Measurements from ENCODE around the gene SLC26A11.

The SLC26A11 gene

GRCh38 chr17:80220054-80220735 lies at the start of gene SLC26A11, which contains the start of gene SGSH:
Gene SLC26A11, plus strand, starts transcription at chr17:80220427. Its CDS starts 1,134 bp downstream, at chr17:80221561.
Gene SGSH, minus strand, starts transcription at chr17:80220333. Its CDS starts 20 bp downstream, at chr17:80220313.
- Histone ChIP-seq H3K27me3 (ENCODE audit: insufficient read depth, low read depth, severe bottlenecking) (no peaks in the 10 kb centered on the region), H3K36me3 (peaks cover 24% of the 10 kb centered on the region), H3K9me3 (ENCODE audit: severe bottlenecking) (no peaks in the 10 kb centered on the region), H3K4me3 (ENCODE audit: low read depth, low read length) (peak within 1 kb of the TSS; percentile 82), H3K27ac (peak within 1 kb of the TSS; percentile 79)
- peak; percentile 33; the same call in 1 of the 2 replicates for TF ChIP-seq CTCF (IDR thresholded peaks at IDR 0.05; ENCODE audit: low read depth, low read length)
- DNase-seq, result peak; percentile 94

GRCh38 chr17:80171681-80172080 lies 48.5 kb upstream of the SLC26A11 start:
- no peaks in the 10 kb centered on the region for H3K27me3 ChIP-seq (ENCODE audit: insufficient read depth, low read depth, severe bottlenecking)
- DNase-seq, result no peak
- no peak overlapping the region for H3K27ac ChIP-seq
- H3K4me3 ChIP-seq (ENCODE audit: low read depth, low read length), result no peak overlapping the region
- no peak for TF ChIP-seq CTCF (IDR thresholded peaks at IDR 0.05; ENCODE audit: low read depth, low read length)
- H3K36me3 ChIP-seq, result no peaks in the 10 kb centered on the region
- H3K9me3 ChIP-seq (ENCODE audit: severe bottlenecking), result no peaks in the 10 kb centered on the region

DNA sequence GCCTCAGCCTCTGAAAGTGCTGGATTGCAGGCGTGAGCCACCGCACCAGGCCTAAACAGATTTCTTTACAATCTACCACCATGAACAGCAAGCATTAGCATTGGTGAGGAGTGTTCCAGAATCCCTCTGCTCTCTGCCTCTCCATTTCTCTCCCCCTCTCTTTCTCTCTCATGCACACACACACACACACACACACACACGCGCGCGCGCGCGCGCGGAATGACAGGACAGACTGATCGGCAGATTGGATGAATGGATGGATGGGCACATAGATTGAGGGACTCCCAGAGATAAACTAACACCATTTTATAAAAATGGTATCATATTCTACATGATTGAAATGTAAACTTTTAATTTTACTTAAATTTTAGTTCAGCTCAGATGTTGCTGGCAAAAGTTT lies 47.1 kb upstream of the SLC26A11 start:
- H3K36me3 ChIP-seq, result no peaks in the 10 kb centered on the region
- no peak for DNase-seq
- H3K27ac ChIP-seq, result no peak overlapping the region
- no peak overlapping the region for H3K4me3 ChIP-seq (ENCODE audit: low read depth, low read length)
- no peak for TF ChIP-seq CTCF (IDR thresholded peaks at IDR 0.05; ENCODE audit: low read depth, low read length)
- no peaks in the 10 kb centered on the region for H3K9me3 ChIP-seq (ENCODE audit: severe bottlenecking)
- no peaks in the 10 kb centered on the region for H3K27me3 ChIP-seq (ENCODE audit: insufficient read depth, low read depth, severe bottlenecking)

GRCh38 chr17:80173916-80174315 lies 46.3 kb upstream of the SLC26A11 start:
- no peak for TF ChIP-seq CTCF (IDR thresholded peaks at IDR 0.05; ENCODE audit: low read depth, low read length)
- DNase-seq, result no peak
- Histone ChIP-seq H3K27me3 (ENCODE audit: insufficient read depth, low read depth, severe bottlenecking) (no peaks in the 10 kb centered on the region), H3K36me3 (no peaks in the 10 kb centered on the region), H3K27ac (no peak overlapping the region), H3K4me3 (ENCODE audit: low read depth, low read length) (no peak overlapping the region), H3K9me3 (ENCODE audit: severe bottlenecking) (no peaks in the 10 kb centered on the region)

- DNase-seq, result no peak
- Histone ChIP-seq H3K36me3 (no peaks in the 10 kb centered on the region), H3K4me3 (ENCODE audit: low read depth, low read length) (no peak overlapping the region), H3K27ac (no peak overlapping the region), H3K9me3 (ENCODE audit: severe bottlenecking) (no peaks in the 10 kb centered on the region), H3K27me3 (ENCODE audit: insufficient read depth, low read depth, severe bottlenecking) (no peaks in the 10 kb centered on the region)
- no peak for TF ChIP-seq CTCF (IDR thresholded peaks at IDR 0.05; ENCODE audit: low read depth, low read length)
These were observed 43.5 kb upstream of the SLC26A11 start for GRCh38 chr17:80176757-80177156.

Data from WERI-Rb-1 (cell line).